Measurements from ENCODE around the gene COPS7A.
A peak's percentile ranks its signal among the peaks of the same experiment; 100 is the strongest.

The COPS7A gene

DNA sequence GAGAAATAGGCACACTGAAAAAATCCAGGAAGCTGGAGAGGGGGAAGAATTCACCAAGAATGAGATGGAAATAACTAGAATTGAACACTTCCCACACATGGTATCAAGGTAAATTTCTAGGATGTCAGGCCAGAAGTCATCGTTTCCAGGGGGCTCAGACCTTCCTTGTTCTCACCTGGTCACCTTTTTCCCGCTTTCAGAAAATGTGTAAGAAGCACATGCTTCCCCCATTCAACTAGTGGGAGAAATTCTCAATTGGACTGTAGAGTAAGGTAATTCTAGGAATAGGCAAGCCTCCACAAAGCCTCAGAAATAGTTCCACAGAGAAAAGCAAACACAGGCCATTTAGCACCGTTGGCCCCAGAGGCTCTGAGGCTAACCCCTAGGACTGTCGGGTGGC, 39.5 kb downstream of the COPS7A start:
- H3K9me3 ChIP-seq (replicated peaks in 1 of 11): no peaks in the 10 kb centered on the region
- H4K20me1 ChIP-seq: peaks cover 0 to 22% (median 9%) of the 10 kb centered on the region in 11 experiments; a peak in 16 of 22 replicates
- no peak overlapping the region for H3K9ac ChIP-seq
- peaks cover 13 to 42% (median 34%) of the 10 kb centered on the region in 10 experiments for H3K4me1 ChIP-seq
- peaks cover 40 to 84% (median 76%) of the 10 kb centered on the region in 11 experiments for H3K27me3 ChIP-seq
- H3K27ac ChIP-seq: no peak overlapping the region
- H3K4me3 ChIP-seq: no peak overlapping the region
- no peak for TF ChIP-seq Cebpa-rat (IDR thresholded peaks at IDR 0.05)
- no peaks in the 10 kb centered on the region for H3K36me3 ChIP-seq
- H3K4me2 ChIP-seq: peak overlapping the region in 2 of 11 experiments; percentile 61 to 89; a peak in 4 of 22 replicates

DNA sequence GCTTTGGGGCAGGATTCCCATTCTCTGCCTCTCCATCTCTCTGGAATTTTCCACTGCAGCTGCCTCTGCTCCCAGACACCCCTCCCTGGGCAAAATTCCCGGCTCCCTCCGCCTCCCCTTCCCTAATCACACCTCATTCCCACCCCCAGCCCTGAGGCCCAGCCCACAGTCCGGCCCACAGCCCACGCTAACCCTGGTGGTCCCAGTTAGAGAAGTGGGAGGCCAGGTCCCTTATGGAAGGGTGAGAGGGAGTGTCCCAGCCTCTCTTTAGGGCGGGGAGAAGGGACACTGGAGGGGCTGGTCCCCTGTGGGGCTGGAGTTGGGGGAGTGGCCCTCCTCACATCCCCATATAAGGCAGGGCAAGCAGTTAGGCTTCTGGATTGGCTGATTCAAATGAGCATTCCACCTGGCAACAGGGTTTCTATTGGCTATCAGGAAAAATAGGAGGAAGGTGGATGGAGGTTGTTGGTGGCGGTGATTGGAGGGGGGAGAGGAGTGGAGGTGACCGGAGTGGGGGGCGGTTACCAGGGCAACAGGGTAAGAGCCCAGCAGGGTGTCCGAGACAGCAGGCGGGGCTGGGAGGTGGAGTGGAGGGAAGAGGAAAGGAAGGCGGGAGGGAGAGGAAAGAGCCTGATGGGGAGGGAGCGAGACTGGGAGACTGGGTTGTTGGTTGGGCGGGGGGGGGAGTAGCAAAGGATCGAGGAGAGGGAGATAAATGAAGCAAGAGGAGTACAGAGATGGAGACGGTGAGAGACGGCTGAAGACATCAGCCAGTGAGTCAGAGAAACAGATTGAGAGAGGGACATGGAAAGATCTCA, 40.4 kb downstream of the COPS7A start:
- Histone ChIP-seq H4K20me1 (peaks cover 0 to 28% (median 17%) of the 10 kb centered on the region in 11 experiments; a peak in 17 of 22 replicates), H3K27me3 (peaks cover 48 to 92% (median 85%) of the 10 kb centered on the region in 11 experiments), H3K9ac (no peak overlapping the region), H3K9me3 (replicated peaks in 1 of 11) (no peaks in the 10 kb centered on the region), H3K27ac (no peak overlapping the region), H3K4me3 (peak overlapping the region in 3 of 10 experiments; percentile 6 to 46 (median 9); a peak in 3 of 20 replicates), H3K36me3 (no peaks in the 10 kb centered on the region), H3K4me2 (peak overlapping the region; percentile 27 to 95 (median 48); a peak in 21 of 22 replicates), H3K4me1 (peaks cover 9 to 47% (median 38%) of the 10 kb centered on the region in 10 experiments)
- TF ChIP-seq Cebpa-rat (IDR thresholded peaks at IDR 0.05): no peak

DNA sequence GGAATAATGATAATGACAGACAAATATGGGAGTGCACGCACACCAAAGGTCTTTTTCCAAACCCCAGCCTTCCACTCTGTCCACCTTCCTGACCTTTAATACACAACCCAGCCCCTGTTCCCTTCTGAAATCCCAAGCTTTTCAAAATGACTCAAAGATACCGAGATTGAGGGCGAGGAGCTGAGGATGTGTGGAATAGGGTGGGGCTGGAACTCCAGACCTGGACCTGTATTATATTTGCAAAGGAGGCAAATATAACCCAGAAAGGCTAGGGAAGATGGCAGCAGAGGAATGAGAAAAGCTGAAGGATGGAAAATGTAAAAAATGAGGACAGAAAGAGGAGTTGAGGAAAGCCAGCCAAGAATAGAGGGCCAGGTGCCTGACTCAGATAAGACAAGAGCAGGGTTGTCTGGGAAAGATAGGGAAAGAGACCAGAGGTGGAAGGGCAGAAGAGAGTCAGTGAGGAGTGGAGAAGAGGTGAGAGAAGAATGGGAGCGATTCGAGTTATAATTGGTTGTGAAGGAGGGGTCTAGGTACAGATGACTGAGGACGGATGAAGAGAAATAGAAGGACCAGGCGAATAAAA, 41.3 kb downstream of the COPS7A start:
- peaks cover 57 to 96% (median 91%) of the 10 kb centered on the region in 11 experiments for H3K27me3 ChIP-seq
- peak overlapping the region in 8 of 10 experiments; percentile 6 to 79 (median 70); a peak in 9 of 20 replicates for H3K4me3 ChIP-seq
- H3K9me3 ChIP-seq (replicated peaks in 1 of 11): no peaks in the 10 kb centered on the region
- peaks cover 9 to 55% (median 46%) of the 10 kb centered on the region in 10 experiments for H3K4me1 ChIP-seq
- no peak for TF ChIP-seq Cebpa-rat (IDR thresholded peaks at IDR 0.05)
- H3K27ac ChIP-seq: no peak overlapping the region
- peaks cover 0 to 36% (median 21%) of the 10 kb centered on the region in 11 experiments; a peak in 17 of 22 replicates for H4K20me1 ChIP-seq
- H3K36me3 ChIP-seq: no peaks in the 10 kb centered on the region; a peak in 1 of 22 replicates
- H3K9ac ChIP-seq: no peak overlapping the region
- peak overlapping the region in 6 of 11 experiments; percentile 89 to 97 (median 95); a peak in 11 of 22 replicates for H3K4me2 ChIP-seq

DNA sequence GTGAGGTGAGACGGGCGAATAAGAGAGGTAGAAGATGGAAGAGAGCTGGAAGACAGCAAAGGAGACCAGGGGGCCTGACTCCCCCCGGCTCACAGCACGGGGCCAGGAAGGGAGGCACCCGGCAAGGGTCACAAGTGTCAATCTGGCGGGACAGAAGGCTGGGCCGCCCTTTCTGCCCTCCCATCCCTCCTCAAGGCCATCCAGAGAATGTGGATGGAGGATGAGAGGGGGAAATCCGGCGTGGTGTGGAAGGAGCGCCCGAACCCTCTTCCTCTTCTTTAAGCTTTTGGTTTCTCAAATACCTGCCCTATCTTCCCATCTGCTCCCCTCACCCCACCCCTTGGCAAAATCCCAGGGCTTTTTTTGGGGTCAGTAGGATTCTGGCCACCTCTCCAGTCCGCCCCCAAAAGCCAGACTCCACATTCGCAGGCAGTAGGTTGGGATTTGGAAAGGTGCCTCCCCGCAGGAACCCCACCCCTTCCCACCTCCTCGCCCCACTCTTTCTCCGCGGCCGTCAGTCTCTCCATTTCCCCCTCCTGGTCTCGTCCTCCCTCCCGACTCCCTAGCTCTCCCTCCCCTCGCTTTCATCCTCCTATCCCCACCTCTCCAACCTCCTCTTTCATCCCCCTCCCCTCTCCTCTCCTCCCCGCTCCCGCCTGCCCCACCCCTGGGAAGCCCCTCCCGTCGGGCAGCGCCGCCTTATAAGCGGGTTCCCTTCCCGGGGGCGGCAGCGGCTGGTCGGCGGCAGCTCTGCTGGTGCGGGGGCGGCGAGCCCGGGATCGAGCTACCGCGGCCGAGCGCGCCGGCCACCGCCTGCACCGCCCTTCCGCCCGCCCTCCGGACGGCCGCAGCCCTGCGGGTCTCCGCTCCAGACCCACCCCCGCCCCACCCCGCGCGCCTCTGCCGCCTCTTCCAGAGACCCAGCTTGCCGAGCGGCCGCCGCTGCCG, 42.1 kb downstream of the COPS7A start, which contains the start of gene PTMS:
Gene PTMS (plus strand): TSS at position 730 of the 948 bp plus-strand sequence. CDS start 343 bp downstream, outside the sequence.
- TF ChIP-seq Cebpa-rat (IDR thresholded peaks at IDR 0.05): no peak
- Histone ChIP-seq H3K4me3 (peak within 1 kb of the TSS; percentile 56 to 79 (median 67)), H3K36me3 (no peaks in the 10 kb centered on the region; a peak in 1 of 22 replicates), H4K20me1 (peaks cover 0 to 36% (median 21%) of the 10 kb centered on the region in 11 experiments; a peak in 17 of 22 replicates), H3K9ac (peak within 1 kb of the TSS; percentile 38 to 90 (median 69); a peak in 21 of 22 replicates), H3K4me2 (peak within 1 kb of the TSS; percentile 85 to 97 (median 95)), H3K27ac (peak within 1 kb of the TSS in 5 of 11 experiments; percentile 29 to 73 (median 59); a peak in 9 of 22 replicates), H3K27me3 (peaks cover 60 to 98% (median 96%) of the 10 kb centered on the region in 11 experiments), H3K4me1 (peaks cover 9 to 62% (median 47%) of the 10 kb centered on the region in 10 experiments), H3K9me3 (replicated peaks in 1 of 11) (no peaks in the 10 kb centered on the region)

DNA sequence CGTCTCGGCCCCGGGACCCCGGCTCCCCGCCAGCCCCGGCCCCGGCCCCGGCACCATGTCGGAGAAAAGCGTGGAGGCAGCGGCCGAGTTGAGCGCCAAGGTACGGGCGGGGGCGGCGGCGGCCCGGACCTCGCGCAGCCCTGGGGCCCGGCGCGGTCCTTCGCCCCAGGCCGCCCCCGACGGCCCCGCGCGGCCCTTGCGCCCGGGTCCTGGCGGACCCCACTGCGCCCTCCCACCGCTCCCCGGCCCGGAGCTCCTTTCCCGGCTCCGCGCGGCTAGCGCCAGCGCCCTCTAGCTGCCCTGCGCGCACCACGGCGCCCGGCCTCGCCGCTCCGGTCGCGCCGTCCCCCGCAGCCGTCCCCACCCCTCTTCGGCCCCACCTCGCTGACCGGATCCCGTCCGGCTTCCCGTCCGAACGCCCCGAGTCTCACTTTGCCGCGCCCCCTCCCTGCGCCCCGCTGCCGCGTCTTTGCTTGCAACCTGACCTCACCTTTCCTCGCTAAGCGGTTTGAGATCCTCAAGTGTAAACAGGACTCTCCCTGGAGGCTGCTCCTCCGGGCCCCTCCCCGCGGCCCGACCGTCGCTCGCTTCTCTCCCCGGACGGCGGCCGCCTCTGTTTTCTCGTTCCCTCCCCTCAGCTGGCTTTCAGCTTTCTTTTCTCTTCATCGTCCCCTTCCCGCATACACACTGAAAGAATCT, 43.0 kb downstream of the COPS7A start:
- Histone ChIP-seq H3K27me3 (peaks cover 63 to 100% (median 100%) of the 10 kb centered on the region in 11 experiments), H4K20me1 (peaks cover 0 to 42% (median 21%) of the 10 kb centered on the region in 11 experiments; a peak in 17 of 22 replicates), H3K27ac (peak overlapping the region in 5 of 11 experiments; percentile 29 to 73 (median 59); a peak in 9 of 22 replicates), H3K9ac (peak overlapping the region; percentile 38 to 90 (median 69); a peak in 21 of 22 replicates), H3K4me3 (peak overlapping the region; percentile 56 to 79 (median 67)), H3K9me3 (replicated peaks in 1 of 11) (no peaks in the 10 kb centered on the region), H3K4me1 (peaks cover 9 to 71% (median 51%) of the 10 kb centered on the region in 10 experiments), H3K36me3 (no peaks in the 10 kb centered on the region; a peak in 1 of 22 replicates), H3K4me2 (peak overlapping the region; percentile 85 to 97 (median 95))
- no peak for TF ChIP-seq Cebpa-rat (IDR thresholded peaks at IDR 0.05)

DNA sequence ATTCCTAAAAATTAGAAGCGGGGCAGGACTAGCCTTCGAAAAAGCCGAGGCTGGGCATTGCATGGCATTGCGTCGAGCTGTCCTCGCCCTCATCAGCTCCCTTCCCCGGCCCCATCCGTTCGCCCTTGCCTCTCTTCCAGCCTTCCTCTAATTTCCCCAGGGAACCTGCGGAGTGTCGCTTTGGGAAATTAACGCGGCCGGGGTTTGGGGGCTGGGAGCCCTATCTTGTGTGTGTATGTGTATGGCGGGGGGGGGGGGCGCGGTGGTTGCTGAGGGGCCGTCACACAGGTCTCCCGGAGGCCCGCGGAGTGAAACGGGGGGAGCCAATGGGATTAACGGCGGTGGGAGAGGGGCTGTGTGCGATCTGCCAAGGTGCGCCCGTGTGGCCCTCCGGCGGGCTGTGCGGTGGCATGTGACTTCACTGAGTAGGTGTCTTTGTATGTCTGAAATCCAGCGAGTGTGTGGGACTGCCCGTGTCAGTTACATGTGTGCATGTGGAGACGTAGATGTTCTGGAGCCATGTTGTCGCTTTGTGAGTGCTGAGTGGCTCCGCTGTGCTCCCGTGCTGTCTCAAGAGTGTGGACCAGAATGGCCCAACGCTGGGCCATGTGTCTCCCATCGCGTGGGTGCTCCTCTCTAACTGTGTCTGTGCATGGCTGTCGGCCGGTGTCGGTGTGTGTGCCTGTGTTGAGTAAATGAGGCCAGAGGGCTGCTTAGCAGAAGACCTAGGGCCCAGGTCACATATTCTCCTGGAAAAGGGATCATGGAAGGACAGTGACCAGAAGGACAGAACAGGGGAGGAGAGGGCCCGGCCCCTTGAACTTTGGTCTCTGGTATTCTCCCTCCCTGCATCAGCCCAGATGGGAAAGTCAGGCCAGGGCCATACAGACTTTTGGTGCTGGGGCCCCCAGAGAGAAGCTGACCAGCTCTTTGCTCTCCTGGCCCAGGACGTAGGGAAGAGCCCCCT, 43.8 kb downstream of the COPS7A start:
- H3K4me1 ChIP-seq: peaks cover 9 to 80% (median 57%) of the 10 kb centered on the region in 10 experiments
- peak overlapping the region; percentile 56 to 79 (median 67) for H3K4me3 ChIP-seq
- H3K9ac ChIP-seq: peak overlapping the region in 10 of 11 experiments; percentile 38 to 90 (median 69); a peak in 15 of 22 replicates
- peaks cover 0 to 44% (median 21%) of the 10 kb centered on the region in 11 experiments; a peak in 17 of 22 replicates for H4K20me1 ChIP-seq
- no peaks in the 10 kb centered on the region for H3K9me3 ChIP-seq (replicated peaks in 1 of 11)
- peak overlapping the region; percentile 85 to 97 (median 95) for H3K4me2 ChIP-seq
- no peak for TF ChIP-seq Cebpa-rat (IDR thresholded peaks at IDR 0.05)
- peaks cover 71 to 100% (median 100%) of the 10 kb centered on the region in 11 experiments for H3K27me3 ChIP-seq
- H3K36me3 ChIP-seq: no peaks in the 10 kb centered on the region; a peak in 1 of 22 replicates
- H3K27ac ChIP-seq: peak overlapping the region in 3 of 11 experiments; percentile 59 to 73 (median 72); a peak in 3 of 22 replicates

Data from BLaER1 treated with 17β-estradiol and CSF1 and Interleukin-3, amounts not matched to agents 10 nM and 100 nM (cell line).